ENCODE results near the gene MTMR12.
"Not testable (repeated sequence)": the region's sequence is repeated elsewhere in the genome, so short reads cannot be mapped to it uniquely, and the experiment has no call there.

The MTMR12 gene

GRCh38 chr5:32297181-32298058 is 15.3 kb downstream of the MTMR12 start:
- no peak for DNase-seq (ENCODE audit: low read depth)

GRCh38 chr5:32295966-32296772 is 16.6 kb downstream of the MTMR12 start:
- DNase-seq (ENCODE audit: low read depth) = not testable (repeated sequence)

DNA sequence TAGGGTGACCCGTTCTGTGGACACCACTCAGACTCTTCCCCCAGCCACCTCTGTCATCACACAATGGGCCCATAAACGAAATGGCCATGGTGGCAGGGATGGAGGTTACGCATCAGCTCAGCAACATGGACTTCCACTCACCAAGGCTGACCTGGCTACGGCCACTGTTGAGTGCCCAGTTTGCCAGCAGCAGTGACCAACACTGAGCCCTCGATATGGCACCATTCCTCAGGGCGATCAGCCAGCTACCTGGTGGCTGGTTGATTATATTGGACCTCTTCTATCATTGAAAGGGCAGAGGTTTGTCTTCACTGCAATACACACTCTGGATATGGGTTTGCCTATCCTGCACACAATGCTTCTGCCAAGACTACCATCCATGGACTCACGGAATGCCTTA is 21.1 kb downstream of the MTMR12 start:
- no peak for DNase-seq (ENCODE audit: low read depth)

- no peak for DNase-seq (ENCODE audit: low read depth)
Observed at GRCh38 chr5:32290922-32291321, 21.8 kb downstream of the MTMR12 start.

GRCh38 chr5:32290501-32290900 is 22.2 kb downstream of the MTMR12 start:
- DNase-seq (ENCODE audit: low read depth) = not testable (repeated sequence)

DNA sequence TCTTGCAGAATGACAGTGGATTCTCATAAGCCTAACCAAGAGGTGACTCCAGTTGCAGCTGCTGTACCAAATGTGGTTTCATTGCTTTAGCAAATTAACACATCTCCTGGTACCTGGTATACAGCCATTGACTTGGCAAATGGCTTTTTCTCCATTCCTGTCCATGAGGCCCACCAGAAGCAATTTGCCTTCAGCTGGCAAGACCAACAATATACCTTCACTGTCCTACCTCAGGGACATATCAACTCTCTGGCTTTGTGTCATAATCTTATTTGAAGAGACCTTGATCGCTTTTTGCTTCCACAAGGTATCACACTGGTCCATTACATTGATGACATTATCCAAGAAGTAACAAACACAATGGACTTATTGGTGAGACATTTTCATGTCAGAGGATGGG is 22.8 kb downstream of the MTMR12 start:
- DNase-seq (ENCODE audit: low read depth) = not testable (repeated sequence)

DNA sequence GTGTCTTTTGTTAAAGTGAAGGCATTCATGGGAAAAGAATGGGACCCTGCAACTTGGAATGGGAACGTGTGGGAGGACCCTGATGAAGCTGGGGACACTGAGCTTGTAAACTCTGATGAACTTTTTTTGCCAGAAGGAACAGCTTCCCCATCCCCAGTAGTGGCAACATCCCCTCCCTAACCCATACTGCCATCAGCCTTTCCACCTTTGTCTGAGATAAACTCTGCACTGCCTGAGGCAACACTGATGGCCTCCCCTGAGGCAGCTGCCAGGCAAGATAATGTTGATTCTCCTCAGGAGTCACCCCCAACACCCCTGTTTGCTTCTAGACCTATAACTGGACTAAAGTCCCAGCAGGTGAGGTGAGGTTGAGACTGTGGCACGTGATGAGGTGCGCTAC is 24.6 kb downstream of the MTMR12 start:
- not testable (repeated sequence) for DNase-seq (ENCODE audit: low read depth)

DNA sequence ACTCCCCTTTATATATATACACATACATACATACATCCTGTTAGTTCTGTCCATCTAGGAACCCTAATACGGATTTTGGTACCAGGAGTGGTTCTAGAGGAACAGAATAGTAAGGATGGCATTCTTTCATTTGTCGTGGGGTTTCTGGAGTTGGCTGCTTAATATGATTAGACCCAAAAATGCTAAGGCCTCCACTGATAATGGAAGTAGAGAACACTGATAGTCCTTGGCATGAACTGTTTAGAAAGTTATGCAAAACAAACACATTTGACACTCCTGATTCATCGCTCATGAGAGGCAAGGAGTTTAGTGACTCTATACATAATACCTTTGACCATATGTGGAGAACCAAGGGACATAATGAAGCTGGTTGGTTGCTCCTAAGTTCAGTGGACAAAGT is 25.2 kb downstream of the MTMR12 start:
- DNase-seq (ENCODE audit: low read depth) = not testable (repeated sequence)

DNA sequence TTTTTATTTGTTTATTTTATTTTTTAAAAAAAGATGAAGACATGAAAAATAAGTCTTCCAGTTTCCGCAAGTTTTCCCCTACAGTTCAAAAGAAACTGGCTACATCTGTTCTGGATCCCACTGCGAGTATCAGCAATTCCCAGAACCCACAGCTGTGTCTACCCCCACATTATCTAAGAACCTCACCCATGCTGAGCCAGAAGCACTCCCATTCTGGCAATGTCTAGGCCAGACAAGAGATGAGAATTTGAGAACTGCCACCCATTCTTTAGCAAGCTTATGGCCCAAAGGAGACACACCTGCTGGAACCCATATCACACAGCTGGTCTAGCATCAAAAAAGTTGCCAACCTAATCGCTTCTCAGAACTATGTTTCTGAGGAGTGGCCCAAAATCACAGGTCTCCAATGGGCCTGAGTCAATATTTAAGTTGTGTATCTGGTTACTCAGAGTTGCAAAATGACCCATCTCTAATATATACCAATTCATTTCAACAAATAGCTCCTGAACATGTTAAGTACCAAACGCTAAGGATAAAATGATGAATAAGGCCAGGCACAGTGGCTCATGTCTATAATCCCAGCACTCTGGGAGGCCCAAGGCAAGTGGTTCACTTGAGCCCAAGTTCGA is 27.1 kb downstream of the MTMR12 start:
- DNase-seq (ENCODE audit: low read depth) = no peak

DNA sequence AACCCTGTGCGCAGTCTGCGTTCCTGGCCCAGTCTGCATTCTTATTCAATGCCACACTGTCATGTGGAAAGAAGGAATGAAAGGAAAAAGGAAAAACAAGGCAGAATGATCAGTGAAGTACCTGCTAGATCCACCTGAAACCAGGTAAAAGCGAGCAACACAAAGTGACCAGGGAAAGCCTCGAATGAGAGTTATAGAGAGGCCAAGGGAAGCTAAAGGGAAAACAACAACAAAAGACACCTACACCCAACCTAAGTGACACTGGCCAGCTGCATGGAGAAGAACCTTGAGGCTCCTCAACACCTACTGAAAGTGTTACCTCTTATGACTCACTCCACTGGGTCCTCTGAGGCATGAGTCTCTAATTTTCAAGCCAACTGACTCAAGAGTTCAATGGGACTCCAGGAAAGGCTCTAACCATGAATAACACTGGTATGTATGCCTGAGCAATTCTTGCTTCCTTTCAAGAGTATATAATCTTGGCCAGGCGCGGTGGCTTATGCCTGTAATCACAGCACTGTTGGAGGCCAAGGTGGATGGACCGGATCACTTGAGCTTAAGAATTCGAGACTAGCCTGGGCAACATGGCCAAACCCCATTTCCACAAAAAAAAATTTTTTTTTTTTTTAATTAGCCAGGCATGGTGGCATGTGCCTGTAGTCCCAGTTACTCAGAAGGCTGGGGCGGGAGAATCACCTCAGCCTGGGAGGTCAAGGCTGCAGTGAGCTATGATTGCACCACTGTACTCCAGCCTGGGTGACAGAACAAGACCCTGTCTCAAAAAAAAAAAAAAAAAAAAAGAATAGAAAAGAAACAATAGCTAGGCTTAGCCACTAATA is 29.0 kb downstream of the MTMR12 start:
- DNase-seq (ENCODE audit: low read depth) = no peak

DNA sequence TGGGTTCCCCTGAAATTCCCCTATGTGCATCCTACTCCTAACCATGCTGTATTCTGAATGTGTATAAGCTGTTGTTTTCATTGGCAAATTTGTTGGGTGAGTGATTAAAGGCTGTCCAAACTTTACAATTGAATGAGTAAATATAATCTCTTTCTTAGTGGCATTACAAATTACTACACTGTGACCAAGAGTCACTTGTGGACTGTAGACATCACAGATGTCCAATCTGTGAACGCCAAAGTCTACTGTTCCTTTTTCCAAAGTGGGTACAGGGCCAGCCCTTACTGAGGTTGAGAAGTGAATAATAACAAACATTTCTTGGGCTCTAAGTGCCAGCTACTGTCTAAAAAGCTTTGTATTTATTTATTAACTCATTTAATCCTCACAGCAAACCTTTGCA is 29.7 kb downstream of the MTMR12 start:
- DNase-seq (ENCODE audit: low read depth) = no peak

DNA sequence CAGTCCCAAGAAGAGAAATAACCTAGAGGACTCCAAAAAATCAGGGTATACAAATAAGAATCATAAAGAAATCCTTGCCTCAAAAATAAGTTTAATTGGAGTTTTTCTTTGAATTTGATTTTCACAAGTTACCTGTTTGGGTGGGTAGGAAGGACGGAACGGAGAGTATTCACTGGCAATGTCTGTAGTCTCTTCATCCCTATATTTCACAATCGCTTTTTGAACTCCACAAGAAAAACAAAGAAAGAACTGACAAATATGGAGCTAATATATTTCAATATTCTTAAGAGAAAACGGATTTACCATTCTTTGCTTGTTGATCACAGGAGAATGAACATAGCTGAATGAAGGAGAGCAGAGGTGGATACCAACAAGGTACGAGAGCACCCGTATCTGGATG is 30.1 kb downstream of the MTMR12 start:
- no peak for DNase-seq (ENCODE audit: low read depth)

DNA sequence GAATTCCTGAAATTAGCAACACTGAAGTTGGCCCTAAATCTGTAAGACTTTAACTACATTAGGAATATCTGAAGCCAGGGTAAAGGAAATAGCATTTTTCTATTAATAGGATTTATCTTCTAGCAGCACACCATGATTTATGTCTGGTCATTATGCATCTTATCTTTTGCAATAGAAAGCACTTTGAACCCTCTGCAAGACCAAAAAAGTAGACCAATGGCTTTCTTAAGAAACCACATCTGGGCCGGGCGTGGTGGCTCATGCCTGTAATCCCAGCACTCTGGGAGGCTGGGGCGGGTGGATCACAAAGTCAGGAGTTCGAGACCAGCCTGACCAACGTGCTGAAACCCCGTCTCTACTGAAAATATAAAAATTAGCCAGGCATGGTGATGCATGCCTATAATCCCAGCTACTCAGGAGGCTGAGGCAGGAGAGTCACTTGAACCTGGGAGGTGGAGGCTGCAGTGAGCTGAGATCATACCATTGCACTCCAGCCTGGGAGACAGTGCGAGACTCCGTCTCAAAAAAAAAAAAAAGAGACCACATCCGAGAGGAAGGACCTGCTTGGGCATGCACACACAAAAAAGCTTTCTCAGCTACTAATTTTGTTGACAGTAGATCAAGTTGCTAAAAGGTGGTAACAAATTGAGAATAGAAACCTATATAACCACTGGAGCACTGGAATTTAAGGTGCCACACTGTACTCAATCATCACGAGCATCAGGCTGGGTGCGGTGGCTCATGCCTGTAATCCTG is 31.2 kb downstream of the MTMR12 start:
- DNase-seq (ENCODE audit: low read depth) = not testable (repeated sequence)

GRCh38 chr5:32280656-32281081 is 32.1 kb downstream of the MTMR12 start:
- DNase-seq (ENCODE audit: low read depth) = peak; percentile 8

DNA sequence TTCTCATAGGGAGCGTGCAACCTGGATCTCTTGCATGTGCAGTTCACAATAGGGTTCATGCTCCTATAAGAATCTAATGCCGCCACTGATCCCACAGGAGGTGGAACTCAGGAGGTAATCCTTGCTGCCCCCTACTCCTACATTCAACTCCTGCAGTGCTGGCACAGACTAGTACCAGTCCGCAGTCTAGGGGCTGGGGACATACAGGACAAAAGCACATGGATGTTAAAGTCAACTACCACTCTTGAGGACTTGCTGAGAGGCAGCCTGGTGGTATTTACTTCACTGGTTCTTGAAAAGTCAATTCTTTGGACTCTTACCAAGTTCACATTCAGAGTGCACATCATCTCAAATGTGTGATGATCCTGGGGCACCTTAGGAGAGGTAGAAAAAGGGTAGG is 33.0 kb downstream of the MTMR12 start:
- DNase-seq (ENCODE audit: low read depth) = no peak

- DNase-seq (ENCODE audit: low read depth) = no peak
Observed at GRCh38 chr5:32279223-32279622, 33.5 kb downstream of the MTMR12 start.

- peak; percentile 5 for DNase-seq (ENCODE audit: low read depth)
Observed at GRCh38 chr5:32278406-32278805, 34.3 kb downstream of the MTMR12 start.

DNA sequence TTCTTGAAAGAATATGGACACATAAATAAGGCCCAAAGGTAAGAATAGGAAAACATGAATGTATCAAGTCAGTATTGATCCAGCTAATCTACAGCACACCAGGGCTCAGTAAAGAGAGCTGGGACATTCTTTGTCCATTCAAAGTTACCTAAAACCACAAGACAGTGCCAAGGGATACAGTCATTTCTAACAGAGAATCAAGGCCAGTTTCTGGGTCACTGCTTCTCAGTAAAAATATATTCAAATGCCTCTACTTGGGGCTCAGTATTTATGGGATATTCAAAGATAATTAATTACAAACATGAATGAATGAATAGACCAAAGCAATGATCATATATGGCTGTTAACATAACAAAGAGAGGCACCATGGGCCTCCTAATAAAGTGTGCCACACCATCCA is 34.9 kb downstream of the MTMR12 start:
- no peak for DNase-seq (ENCODE audit: low read depth)

GRCh38 chr5:32276173-32276853 is 36.4 kb downstream of the MTMR12 start:
- no peak for DNase-seq (ENCODE audit: low read depth)

DNA sequence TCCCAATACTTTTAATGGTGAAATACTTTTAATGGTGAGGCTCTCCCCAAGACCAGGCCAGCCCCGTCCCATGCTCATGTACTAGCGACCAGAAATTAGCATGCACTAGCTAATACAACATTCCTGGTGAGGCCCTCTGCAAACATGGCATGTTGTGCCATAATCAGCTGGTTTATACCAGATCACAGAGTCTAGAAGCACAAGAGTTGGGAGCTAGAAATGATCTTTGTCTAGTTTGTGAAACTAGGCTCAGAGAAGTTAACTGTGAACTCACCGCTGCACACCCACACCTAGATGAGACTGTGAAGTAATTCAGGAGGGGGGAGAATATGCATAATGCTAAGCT is 37.4 kb downstream of the MTMR12 start:
- DNase-seq (ENCODE audit: low read depth) = no peak
